Lower lobe of right lung (tissue), 2 donors: ENCODE measurements around the gene IL17REL. TPM values are rescaled to one million over a fixed set of nuclear protein-coding genes. Genes with fewer than 3 reads are reported as not detected.

Experiments
- ATAC-seq, 2 donors: fragments of 200-7000 bp; cut with Tn5 transposase; one replicate each; pipeline ENCODE4 v1.9.1; 2020 to 2022; ENCODE audit warnings: mild to moderate bottlenecking in 2 of 2, moderate library complexity in 2 of 2
- DNase-seq: peaks from one replicate; pipeline ENCODE4 v3.0.0-alpha.2; 2020
- H3K27ac ChIP-seq: fragments of 200-600 bp; one replicate; pipeline ENCODE4 v1.8.0; 2022
- H3K27me3 ChIP-seq: fragments of 200-600 bp; one replicate; pipeline ENCODE4 v1.8.0; 2022; ENCODE audit warnings: low read depth
- H3K36me3 ChIP-seq: fragments of 200-600 bp; one replicate; pipeline ENCODE4 v1.8.0; 2022; ENCODE audit warnings: mild to moderate bottlenecking
- H3K4me1 ChIP-seq: fragments of 200-600 bp; one replicate; pipeline ENCODE4 v1.8.0; 2022
- H3K4me3 ChIP-seq: fragments of 200-600 bp; one replicate; pipeline ENCODE4 v1.8.0; 2022; ENCODE audit warnings: mild to moderate bottlenecking
- H3K9me3 ChIP-seq: fragments of 200-600 bp; one replicate; pipeline ENCODE4 v1.8.0; 2022
- CTCF ChIP-seq: fragments of 200-600 bp; IDR thresholded peaks from one replicate; pipeline ENCODE4 v1.8.0; 2022; ENCODE audit warnings: antibody characterized with exemption, mild to moderate bottlenecking
- intact Hi-C: fragments of 100-400 bp; cut with DNase I; formaldehyde crosslinking; loops from one replicate; pipeline ENCODE4 v1.11.0; 2022
- total RNA-seq: library from RNA; stranded (reverse); fragmentation: NEBNext Ultra II Directional; extraction: Animal tissue kit (Norgen Biotek cat#: 25700); gene quantifications from one replicate; pipeline ENCODE4 v1.2.1, GENCODE V29; 2021
- donor health status: DM: no; HTN: yes; CAD: no; lungs with severe emphysema.

Gene IL17REL
- total RNA-seq, 1 donor from 2014 or later: 0.09 TPM

- Histone ChIP-seq H3K4me3 (no peak overlapping the region), H3K27ac (no peak overlapping the region), H3K9me3 (peaks cover 9% of the 10 kb centered on the region), H3K27me3 (peaks cover 6% of the 10 kb centered on the region), H3K4me1 (peaks cover 6% of the 10 kb centered on the region), H3K36me3 (no peaks in the 10 kb centered on the region)
- DNase-seq (no peak), ATAC-seq (no peak)
- no peak for TF ChIP-seq CTCF
- intact Hi-C loops: no loop called here
Measured at GRCh38 chr22:50053861-50054260, 41.3 kb upstream of the IL17REL start.

- H3K36me3 ChIP-seq: no peaks in the 10 kb centered on the region
- H3K9me3 ChIP-seq: peaks cover 9% of the 10 kb centered on the region
- H3K4me3 ChIP-seq: no peak overlapping the region
- ATAC-seq (no peak), DNase-seq (no peak)
- TF ChIP-seq CTCF: no peak
- H3K27me3 ChIP-seq: peaks cover 1% of the 10 kb centered on the region
- intact Hi-C loops: no loop called here
- H3K4me1 ChIP-seq: no peaks in the 10 kb centered on the region
- no peak overlapping the region for H3K27ac ChIP-seq
Measured at GRCh38 chr22:50051930-50052329, 39.4 kb upstream of the IL17REL start.

- H3K4me1 ChIP-seq: no peaks in the 10 kb centered on the region
- DNase-seq (no peak), ATAC-seq (no peak)
- no peak overlapping the region for H3K27ac ChIP-seq
- no peak overlapping the region for H3K4me3 ChIP-seq
- H3K36me3 ChIP-seq: no peaks in the 10 kb centered on the region
- H3K9me3 ChIP-seq: peaks cover 9% of the 10 kb centered on the region
- H3K27me3 ChIP-seq: peaks cover 11% of the 10 kb centered on the region
- intact Hi-C loops: no loop called here
- TF ChIP-seq CTCF: no peak
Measured at GRCh38 chr22:50049299-50050195, 37.0 kb upstream of the IL17REL start.

- Histone ChIP-seq H3K4me1 (no peaks in the 10 kb centered on the region), H3K4me3 (no peak overlapping the region), H3K27me3 (peaks cover 14% of the 10 kb centered on the region), H3K36me3 (no peaks in the 10 kb centered on the region), H3K27ac (no peak overlapping the region), H3K9me3 (peaks cover 9% of the 10 kb centered on the region)
- intact Hi-C loops: no loop called here
- no peak for DNase-seq
- TF ChIP-seq CTCF: no peak
- ATAC-seq: peak in 1 of 2 donors; percentile 6
Measured at GRCh38 chr22:50048836-50049235, 36.3 kb upstream of the IL17REL start.

- H3K27ac ChIP-seq: no peak overlapping the region
- H3K9me3 ChIP-seq: peaks cover 3% of the 10 kb centered on the region
- H3K36me3 ChIP-seq: no peaks in the 10 kb centered on the region
- no peaks in the 10 kb centered on the region for H3K4me1 ChIP-seq
- intact Hi-C loops: no loop called here
- peaks cover 14% of the 10 kb centered on the region for H3K27me3 ChIP-seq
- H3K4me3 ChIP-seq: no peak overlapping the region
- TF ChIP-seq CTCF: no peak
- no peak for DNase-seq
- no peak for ATAC-seq
Measured at GRCh38 chr22:50048061-50048765, 35.6 kb upstream of the IL17REL start.
